ENCODE results near the gene TMEM243.

The TMEM243 gene

DNA sequence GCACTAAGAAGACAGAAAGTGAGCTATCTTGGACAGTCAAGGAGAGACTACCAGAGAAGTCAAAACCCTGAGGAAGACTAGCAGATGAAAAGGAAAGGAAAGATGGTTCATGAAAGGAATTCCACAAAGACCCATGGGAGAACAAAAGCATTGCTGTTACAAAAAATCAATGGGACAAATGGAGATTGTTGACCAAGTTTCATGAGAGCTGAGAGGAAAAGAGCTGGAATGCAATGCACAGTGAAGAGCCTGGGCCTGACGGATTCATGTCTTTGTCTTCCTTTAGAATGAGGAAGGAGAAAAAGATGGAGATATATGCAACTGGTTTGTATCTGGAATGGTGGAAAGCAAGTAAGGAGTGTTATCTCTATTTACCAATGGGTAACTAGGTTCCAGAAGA, 17.3 kb downstream of the TMEM243 start:
- Mint-ChIP-seq H3K27me3 (ENCODE audit: low read depth) (no peaks in the 10 kb centered on the region), H3K27ac (no peak overlapping the region), H3K4me1 (ENCODE audit: low read depth) (peaks cover 26% of the 10 kb centered on the region), H3K4me3 (no peak overlapping the region), H3K9me3 (peaks cover 34% of the 10 kb centered on the region), H3K36me3 (ENCODE audit: low read depth) (peaks cover 80% of the 10 kb centered on the region)

DNA sequence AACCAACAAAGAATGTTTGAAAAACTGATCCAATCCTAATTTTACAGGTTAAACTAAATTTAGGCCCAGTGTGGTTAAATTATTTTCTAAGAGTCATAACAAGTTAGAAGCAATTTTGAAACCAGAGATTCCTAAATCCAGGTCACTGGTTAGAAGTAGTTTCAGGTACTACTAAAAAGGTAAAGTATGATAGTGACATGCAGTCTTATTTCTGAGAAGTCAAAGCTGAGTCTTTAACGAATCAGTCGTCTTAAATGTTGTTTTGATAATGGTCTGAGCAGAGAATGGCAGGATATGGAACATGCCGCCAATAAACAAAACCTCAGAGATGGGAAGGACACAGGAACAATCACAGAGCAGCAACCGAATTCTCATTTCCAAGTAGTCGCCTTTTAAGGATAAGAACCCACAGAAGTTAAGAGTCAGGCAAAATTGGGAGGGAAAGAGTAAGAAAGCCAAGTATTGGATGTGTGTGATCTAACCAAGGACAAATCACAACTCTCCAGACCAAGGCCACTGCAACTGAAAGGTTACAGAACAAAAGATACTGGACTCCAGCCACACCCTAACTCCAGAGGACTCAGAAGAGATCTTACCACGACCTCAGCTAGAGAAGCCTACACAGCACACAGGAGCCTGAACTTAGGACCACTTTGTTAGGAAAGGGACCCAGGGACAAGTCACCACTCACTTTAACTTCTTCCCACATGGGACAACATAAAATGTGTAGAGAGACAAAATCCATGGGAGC, 19.7 kb downstream of the TMEM243 start:
- Mint-ChIP-seq H3K4me1 (ENCODE audit: low read depth) (peaks cover 26% of the 10 kb centered on the region), H3K27me3 (ENCODE audit: low read depth) (no peaks in the 10 kb centered on the region), H3K27ac (peak overlapping the region; percentile 10), H3K9me3 (peaks cover 20% of the 10 kb centered on the region), H3K36me3 (ENCODE audit: low read depth) (peaks cover 78% of the 10 kb centered on the region), H3K4me3 (no peak overlapping the region)

DNA sequence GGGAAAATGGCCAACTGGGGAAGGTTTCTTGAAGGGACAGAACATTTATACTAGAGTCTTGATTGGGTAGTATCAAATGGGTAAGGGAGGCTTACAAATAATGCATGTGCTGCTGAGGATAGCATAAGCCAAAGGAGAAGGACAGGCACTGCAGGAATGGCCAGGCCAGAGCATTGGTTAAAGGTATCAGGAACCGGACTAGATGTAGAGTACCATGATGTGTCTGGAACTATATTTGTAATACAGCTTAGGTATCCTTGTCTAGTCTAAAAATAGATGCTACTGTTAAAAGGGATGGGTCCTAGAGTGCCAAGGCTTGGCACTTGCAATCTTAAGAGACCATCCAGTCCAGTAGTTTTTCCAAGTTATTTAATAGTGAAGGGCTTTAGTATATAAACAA, 20.3 kb downstream of the TMEM243 start:
- Mint-ChIP-seq H3K27me3 (ENCODE audit: low read depth) (no peaks in the 10 kb centered on the region), H3K9me3 (peaks cover 14% of the 10 kb centered on the region), H3K4me1 (ENCODE audit: low read depth) (peaks cover 26% of the 10 kb centered on the region), H3K36me3 (ENCODE audit: low read depth) (peaks cover 74% of the 10 kb centered on the region), H3K27ac (peak overlapping the region; percentile 19), H3K4me3 (no peak overlapping the region)

DNA sequence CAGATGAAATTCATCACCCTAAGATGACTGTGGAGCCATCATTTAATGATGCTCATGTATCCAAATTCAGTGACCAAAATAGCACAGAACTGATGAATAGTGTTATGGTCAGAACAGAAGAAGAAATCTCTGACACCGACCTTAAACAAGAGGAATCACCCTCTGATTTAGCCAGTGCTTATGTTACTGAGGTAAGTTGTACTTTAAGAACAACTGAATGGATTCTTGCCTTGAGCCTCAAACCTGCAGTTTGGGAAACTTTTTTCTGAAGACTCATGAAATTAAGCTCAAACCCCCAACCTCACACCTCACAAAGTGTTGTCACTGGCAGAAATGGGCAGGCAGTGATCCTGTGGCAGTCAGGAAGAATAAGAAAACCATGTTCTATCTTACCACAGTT, 25.6 kb downstream of the TMEM243 start:
- no peaks in the 10 kb centered on the region for H3K27me3 Mint-ChIP-seq (ENCODE audit: low read depth)
- H3K4me3 Mint-ChIP-seq: no peak overlapping the region
- peaks cover 6% of the 10 kb centered on the region for H3K4me1 Mint-ChIP-seq (ENCODE audit: low read depth)
- H3K27ac Mint-ChIP-seq: no peak overlapping the region
- no peaks in the 10 kb centered on the region for H3K9me3 Mint-ChIP-seq
- peaks cover 52% of the 10 kb centered on the region for H3K36me3 Mint-ChIP-seq (ENCODE audit: low read depth)

DNA sequence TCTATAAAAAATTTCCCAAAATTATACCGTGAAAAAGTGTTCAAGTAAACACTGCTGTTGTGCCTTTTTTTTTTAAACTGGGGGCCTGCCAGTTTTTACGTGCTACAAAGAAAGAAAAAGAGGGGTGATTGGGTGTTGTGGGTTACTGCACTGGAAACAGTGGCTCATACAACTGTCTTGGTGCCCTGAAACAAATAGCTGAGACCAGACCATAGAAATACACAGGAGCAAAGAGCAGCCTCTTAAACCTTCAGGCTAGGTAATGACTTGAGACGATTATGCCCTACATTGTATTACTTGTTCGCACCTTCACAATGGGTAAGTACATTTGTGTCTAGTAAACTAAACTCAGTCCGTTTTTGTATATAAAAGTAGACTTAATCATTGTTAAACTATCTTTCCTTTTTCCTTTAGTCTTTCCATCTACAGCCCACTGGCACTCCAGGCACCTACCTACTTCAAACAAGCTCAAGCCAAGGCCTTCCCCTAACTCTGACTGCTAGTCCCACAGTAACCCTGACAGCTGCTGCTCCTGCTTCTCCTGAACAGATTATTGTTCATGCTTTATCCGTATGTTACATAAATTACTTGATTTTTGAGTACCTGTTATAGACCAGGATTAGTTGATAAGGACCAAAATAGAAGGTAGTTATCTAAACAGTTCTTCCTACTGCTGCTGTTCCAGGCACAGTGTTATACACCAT, 26.6 kb downstream of the TMEM243 start:
- H3K27me3 Mint-ChIP-seq (ENCODE audit: low read depth): no peaks in the 10 kb centered on the region
- peaks cover 51% of the 10 kb centered on the region for H3K36me3 Mint-ChIP-seq (ENCODE audit: low read depth)
- H3K27ac Mint-ChIP-seq: peak overlapping the region; percentile 39
- H3K9me3 Mint-ChIP-seq: no peaks in the 10 kb centered on the region
- H3K4me1 Mint-ChIP-seq (ENCODE audit: low read depth): peaks cover 9% of the 10 kb centered on the region
- H3K4me3 Mint-ChIP-seq: no peak overlapping the region

DNA sequence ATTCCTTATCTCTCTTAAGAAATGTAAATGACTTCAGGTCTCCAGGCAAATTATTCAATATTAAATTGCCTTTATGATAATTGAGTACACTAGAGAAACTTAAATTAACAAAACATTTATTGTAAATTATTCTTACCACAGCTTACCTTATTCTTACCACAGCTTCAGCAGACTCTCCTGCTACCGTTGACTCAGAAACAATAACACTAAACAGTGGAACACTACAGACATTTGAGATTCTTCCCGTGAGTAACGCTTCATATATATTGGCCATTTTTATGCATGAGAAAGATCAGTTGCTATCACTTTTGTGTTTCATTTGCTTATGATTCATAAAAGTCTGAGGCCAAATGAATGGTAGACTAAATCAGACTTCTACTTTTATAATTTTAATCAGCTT, 28.7 kb downstream of the TMEM243 start:
- no peak overlapping the region for H3K27ac Mint-ChIP-seq
- H3K9me3 Mint-ChIP-seq: no peaks in the 10 kb centered on the region
- H3K36me3 Mint-ChIP-seq (ENCODE audit: low read depth): peaks cover 45% of the 10 kb centered on the region
- no peak overlapping the region for H3K4me3 Mint-ChIP-seq
- no peaks in the 10 kb centered on the region for H3K27me3 Mint-ChIP-seq (ENCODE audit: low read depth)
- peaks cover 7% of the 10 kb centered on the region for H3K4me1 Mint-ChIP-seq (ENCODE audit: low read depth)

DNA sequence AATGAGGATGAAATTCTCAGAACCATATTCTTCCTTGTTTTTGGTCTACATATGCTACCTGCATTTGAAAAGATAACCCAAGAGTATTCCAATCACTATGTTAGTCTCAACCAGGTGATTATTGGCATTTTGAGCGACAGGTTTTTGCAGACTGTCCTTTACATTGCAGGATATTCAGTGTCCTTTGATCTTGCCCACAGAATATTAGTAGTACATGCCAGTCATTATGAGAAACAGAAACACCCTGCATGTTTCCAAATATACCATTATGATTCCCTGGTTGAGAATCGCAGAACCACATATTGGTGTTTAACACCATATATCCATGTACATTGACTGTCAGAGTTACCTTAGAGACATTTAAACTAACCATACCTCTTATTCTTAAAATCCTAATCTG, 30.6 kb downstream of the TMEM243 start:
- Mint-ChIP-seq H3K27ac (no peak overlapping the region), H3K4me3 (no peak overlapping the region), H3K9me3 (no peaks in the 10 kb centered on the region), H3K4me1 (ENCODE audit: low read depth) (peaks cover 13% of the 10 kb centered on the region), H3K36me3 (ENCODE audit: low read depth) (peaks cover 55% of the 10 kb centered on the region), H3K27me3 (ENCODE audit: low read depth) (no peaks in the 10 kb centered on the region)

DNA sequence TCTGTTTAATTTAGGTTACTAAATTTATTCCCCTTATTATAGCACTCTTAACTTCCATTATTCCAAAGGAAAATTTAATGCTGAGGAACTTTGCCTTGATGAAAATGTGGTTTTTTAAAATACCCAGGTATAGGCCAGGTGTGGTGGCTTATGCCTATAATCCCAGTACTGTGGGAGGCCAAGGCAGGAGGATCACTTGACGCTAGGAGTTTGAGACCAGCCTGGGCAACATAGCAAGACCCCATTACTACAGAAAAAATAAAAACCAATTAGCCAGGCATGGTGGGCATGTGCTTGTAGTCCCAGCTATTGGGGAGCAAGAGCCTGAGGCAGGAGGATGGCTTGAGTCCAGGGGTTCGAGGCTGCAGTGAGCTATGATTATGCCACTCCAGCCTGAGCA, 32.4 kb downstream of the TMEM243 start:
- H3K4me3 Mint-ChIP-seq: no peak overlapping the region
- peaks cover 19% of the 10 kb centered on the region for H3K4me1 Mint-ChIP-seq (ENCODE audit: low read depth)
- no peaks in the 10 kb centered on the region for H3K27me3 Mint-ChIP-seq (ENCODE audit: low read depth)
- H3K9me3 Mint-ChIP-seq: no peaks in the 10 kb centered on the region
- H3K27ac Mint-ChIP-seq: no peak overlapping the region
- peaks cover 60% of the 10 kb centered on the region for H3K36me3 Mint-ChIP-seq (ENCODE audit: low read depth)

DNA sequence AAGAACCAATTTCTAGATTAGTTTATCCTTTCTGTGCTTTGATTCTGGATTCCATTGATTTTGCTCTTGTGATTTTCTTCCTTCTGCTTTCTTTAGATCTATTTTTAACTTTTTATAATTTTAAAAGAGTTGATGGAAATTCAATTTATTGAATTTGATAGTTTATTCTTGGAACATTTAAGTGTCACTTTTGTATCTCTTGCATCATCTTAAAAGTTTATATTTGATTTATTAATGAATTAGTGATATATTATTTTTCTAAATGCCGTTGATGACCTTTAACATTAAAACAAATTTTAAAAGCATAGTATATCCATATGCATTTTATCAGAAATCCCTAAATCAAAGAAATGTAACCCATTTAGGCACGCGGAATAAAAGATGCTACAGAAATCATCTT, 40.4 kb downstream of the TMEM243 start:
- H3K4me3 Mint-ChIP-seq: no peak overlapping the region
- H3K36me3 Mint-ChIP-seq (ENCODE audit: low read depth): peaks cover 51% of the 10 kb centered on the region
- no peaks in the 10 kb centered on the region for H3K27me3 Mint-ChIP-seq (ENCODE audit: low read depth)
- no peak overlapping the region for H3K27ac Mint-ChIP-seq
- H3K9me3 Mint-ChIP-seq: no peaks in the 10 kb centered on the region
- H3K4me1 Mint-ChIP-seq (ENCODE audit: low read depth): peaks cover 23% of the 10 kb centered on the region

DNA sequence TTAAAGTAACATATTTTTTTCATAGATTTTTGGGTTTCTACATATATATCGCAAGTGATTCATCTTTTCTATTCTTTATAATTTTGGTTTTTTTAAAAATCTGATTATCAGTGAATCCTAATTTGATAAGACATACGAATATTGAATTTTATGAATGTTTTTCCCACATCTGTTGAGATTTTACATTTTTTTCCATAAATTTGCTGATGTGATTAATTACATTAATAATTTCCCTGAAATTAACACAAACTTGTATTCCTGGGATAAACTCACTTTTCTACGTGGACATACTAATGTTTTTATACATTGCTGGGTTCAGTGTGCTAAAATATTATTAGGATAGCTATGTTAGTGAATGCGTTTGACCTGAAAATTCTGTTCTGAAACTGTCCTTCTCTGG, 41.2 kb downstream of the TMEM243 start:
- H3K9me3 Mint-ChIP-seq: no peaks in the 10 kb centered on the region
- H3K27me3 Mint-ChIP-seq (ENCODE audit: low read depth): no peaks in the 10 kb centered on the region
- H3K36me3 Mint-ChIP-seq (ENCODE audit: low read depth): peaks cover 49% of the 10 kb centered on the region
- H3K27ac Mint-ChIP-seq: no peak overlapping the region
- H3K4me3 Mint-ChIP-seq: no peak overlapping the region
- H3K4me1 Mint-ChIP-seq (ENCODE audit: low read depth): peaks cover 17% of the 10 kb centered on the region

DNA sequence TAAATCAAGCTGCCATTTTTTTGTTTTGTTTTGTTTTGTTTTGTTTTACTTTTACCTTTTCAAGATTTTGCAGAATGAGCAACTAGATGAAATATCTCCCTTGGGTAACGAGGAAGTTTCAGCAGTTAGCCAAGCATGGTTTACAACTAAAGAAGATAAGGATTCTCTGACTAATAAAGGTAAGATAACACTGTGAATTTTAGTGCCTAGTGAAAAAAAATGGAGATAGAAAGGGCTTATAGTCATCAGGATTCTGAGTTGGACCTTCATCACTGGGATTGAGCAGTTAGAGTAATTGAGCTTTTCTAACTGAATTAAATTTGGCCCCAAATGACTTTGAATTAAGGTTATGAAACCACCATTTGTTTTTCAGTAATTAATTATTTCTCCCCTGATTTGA, 46.1 kb downstream of the TMEM243 start:
- Mint-ChIP-seq H3K4me1 (ENCODE audit: low read depth) (peaks cover 16% of the 10 kb centered on the region), H3K27ac (peak overlapping the region; percentile 11), H3K36me3 (ENCODE audit: low read depth) (peaks cover 48% of the 10 kb centered on the region)

DNA sequence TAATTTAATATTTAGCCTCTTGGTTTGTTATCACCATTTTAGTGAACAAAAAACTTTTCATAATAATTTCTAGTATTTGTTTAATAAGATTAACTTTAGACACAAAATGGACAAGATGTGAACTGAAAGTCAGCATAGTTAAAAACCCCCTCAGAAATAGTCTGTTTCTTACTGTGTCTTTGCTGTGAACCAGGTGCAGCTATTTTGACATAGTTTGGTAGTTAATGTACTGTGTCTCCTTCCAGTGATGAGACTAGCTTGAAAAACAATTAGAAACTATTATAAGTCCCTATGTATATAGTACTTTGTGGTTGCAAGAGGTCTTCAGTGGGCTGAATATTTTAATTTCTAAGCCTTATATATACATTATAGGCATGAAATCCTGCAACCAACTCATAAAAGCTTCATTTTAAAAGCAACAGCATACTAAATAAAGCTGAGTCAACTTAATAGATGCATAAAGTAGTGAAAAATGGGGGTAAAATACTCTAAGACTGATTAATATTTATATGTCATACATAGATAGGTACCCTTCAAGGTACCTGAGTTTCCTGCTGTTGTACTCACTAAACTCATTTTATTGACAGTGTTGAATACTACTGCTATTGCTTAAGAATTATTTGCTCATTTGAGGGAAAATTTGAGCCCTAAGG, 48.1 kb downstream of the TMEM243 start:
- peaks cover 51% of the 10 kb centered on the region for H3K36me3 Mint-ChIP-seq (ENCODE audit: low read depth)
- no peaks in the 10 kb centered on the region for H3K27me3 Mint-ChIP-seq (ENCODE audit: low read depth)
- no peak overlapping the region for H3K27ac Mint-ChIP-seq
- no peaks in the 10 kb centered on the region for H3K9me3 Mint-ChIP-seq
- H3K4me1 Mint-ChIP-seq (ENCODE audit: low read depth): peaks cover 14% of the 10 kb centered on the region
- no peak overlapping the region for H3K4me3 Mint-ChIP-seq

More for the DNA sequence above, 46.1 kb downstream of the TMEM243 start:
- H3K27me3 Mint-ChIP-seq (ENCODE audit: low read depth): no peaks in the 10 kb centered on the region
- no peak overlapping the region for H3K4me3 Mint-ChIP-seq
- H3K9me3 Mint-ChIP-seq: no peaks in the 10 kb centered on the region

DNA sequence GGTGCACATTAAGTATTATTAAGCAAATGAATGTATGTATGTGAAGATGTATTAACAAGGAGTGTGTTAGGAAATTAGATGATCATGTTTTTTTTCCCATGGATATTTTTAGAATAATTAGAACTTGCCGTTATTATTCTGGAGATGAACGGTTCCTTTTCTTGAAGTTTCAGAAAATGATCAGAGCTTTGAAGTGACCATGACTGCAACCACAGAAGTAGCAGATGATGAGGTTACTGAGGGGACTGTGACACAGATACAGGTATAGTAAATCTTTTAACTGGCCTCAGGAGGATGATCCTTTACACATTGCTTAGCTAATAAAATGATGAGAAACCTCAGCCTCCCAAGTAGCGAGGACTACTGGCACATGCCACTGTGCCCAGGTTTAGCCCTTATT, 48.7 kb downstream of the TMEM243 start:
- Mint-ChIP-seq H3K36me3 (ENCODE audit: low read depth) (peaks cover 51% of the 10 kb centered on the region), H3K9me3 (no peaks in the 10 kb centered on the region), H3K27ac (no peak overlapping the region), H3K27me3 (ENCODE audit: low read depth) (no peaks in the 10 kb centered on the region), H3K4me1 (ENCODE audit: low read depth) (peaks cover 14% of the 10 kb centered on the region), H3K4me3 (no peak overlapping the region)

DNA sequence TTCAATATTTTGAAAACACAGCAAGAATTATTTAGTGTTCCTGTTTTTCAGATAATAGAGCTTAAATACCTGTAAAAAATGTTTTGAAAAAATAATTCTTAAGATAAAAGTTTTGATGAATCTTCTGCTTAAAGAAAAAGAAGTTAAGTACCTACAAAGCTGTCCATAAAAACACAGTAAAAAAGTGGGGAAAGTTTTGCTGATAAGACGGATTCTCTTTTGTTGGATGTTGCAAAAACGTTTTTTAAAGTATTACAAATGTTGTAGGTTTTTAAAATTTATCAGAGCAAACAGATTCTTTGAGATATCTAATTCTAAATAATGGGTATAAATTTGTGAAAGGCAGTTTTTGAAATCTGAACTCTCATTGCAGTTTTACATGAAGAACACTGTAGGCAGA, 55.1 kb downstream of the TMEM243 start:
- Mint-ChIP-seq H3K36me3 (ENCODE audit: low read depth) (peaks cover 52% of the 10 kb centered on the region), H3K4me3 (no peak overlapping the region), H3K27ac (no peak overlapping the region), H3K27me3 (ENCODE audit: low read depth) (no peaks in the 10 kb centered on the region), H3K9me3 (no peaks in the 10 kb centered on the region), H3K4me1 (ENCODE audit: low read depth) (peaks cover 23% of the 10 kb centered on the region)

DNA sequence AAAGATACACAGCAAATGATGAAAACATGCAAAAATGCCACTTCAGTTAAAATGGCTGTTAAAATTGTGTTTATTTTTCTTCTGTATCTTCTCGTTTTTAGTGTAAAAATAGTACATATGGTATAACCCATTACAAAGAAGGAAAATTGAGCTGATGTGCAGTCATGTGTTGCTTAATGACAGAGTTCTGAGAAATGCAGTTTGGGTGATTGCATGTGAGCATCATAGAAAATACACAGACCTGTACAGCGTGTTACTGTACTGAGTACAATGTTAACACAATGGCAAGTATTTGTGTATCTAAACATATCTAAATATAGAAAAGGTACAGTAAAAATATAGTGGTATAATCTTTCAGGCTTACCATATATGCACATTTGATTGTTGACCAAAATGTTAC, 60.0 kb downstream of the TMEM243 start:
- H3K9me3 Mint-ChIP-seq: no peaks in the 10 kb centered on the region
- H3K4me3 Mint-ChIP-seq: no peak overlapping the region
- H3K27ac Mint-ChIP-seq: no peak overlapping the region
- peaks cover 40% of the 10 kb centered on the region for H3K4me1 Mint-ChIP-seq (ENCODE audit: low read depth)
- H3K36me3 Mint-ChIP-seq (ENCODE audit: low read depth): peaks cover 29% of the 10 kb centered on the region
- H3K27me3 Mint-ChIP-seq (ENCODE audit: low read depth): no peaks in the 10 kb centered on the region
